ENCODE data around the gene URB1.
"Not testable (repeated sequence)": the region's sequence is repeated elsewhere in the genome, so short reads cannot be mapped to it uniquely, and the experiment has no call there.

Gene URB1

GRCh38 chr21:32370998-32371766 is 21.6 kb downstream of the URB1 start:
- no peak for ATAC-seq

DNA sequence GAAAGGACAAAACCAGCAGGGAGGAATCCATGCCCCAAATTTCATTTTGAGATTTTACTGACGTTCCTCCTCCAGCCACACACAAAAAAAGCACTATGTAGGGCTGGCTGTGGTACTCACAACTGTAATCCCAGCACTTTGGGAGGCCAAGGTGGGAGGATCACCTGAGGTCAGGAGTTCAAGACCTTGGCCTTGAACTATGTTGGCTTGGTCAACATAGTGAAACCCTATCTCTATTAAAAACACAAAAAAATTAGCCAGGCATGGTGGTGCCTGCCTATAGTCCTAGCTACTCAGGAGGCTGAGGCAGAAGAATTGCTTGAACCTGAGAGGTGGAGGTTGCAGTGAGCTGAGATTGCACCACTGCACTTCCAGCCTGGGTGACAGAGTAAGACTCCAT is 23.9 kb downstream of the URB1 start:
- not testable (repeated sequence) for ATAC-seq

DNA sequence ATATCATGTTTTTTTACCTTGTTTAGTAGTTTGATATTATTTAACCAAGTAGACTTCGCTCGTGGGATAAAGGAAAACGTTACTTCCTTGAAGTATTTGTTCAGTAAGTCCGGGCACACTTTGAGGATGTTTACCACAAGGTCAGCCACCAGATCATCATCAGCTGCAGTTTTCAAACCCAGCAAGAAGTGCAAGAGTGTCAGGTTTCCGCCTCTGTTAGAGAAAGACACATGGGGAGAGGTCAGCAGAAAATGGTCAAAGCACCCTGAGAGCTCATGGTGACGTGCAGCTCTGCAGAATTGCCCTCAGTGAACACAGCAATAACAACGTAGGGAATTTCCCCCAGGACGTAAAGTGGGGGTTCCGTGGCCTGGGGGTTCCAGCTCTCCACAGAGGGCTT is 24.4 kb downstream of the URB1 start:
- no peak for ATAC-seq

DNA sequence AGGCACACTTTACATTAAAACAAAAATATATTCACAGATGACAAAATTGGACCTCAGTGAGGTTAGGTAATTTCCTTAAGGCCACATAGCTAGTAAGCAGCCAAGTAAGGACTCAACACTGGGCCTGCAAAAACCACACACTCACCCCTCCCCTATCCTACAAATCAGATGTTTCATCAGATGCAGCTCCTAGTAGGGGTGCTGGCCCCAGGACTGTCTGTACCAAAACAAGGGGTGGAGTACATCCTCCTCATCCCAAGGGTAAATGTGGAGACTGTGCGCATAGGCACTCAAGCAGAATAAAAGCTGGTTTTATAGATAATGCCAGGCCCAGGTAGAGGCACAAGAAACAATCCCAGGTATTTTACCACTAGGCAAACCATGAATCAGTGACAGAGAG is 25.7 kb downstream of the URB1 start:
- ATAC-seq, result no peak

- ATAC-seq, result no peak
Measured at GRCh38 chr21:32366191-32366590, 26.6 kb downstream of the URB1 start.

GRCh38 chr21:32364796-32365195 is 28.0 kb downstream of the URB1 start:
- no peak for ATAC-seq

DNA sequence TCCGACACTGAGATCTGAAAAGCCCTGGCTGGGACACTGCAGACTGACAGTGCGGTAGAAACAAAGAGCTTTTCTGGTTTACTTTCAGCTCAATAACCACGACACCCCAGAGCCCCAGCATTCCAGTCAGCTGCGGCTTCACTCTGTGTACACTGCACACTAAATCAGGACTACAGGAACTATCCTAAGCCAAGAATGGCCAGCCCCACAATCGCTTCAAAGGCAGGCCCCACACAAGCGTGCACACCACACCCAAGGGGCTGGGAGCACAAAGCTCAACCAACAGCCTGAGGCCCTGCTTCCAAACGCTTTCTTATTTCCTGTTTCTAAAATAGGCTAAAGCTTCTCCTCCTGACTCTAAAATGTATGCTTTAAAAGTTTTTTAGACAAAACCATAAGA is 28.4 kb downstream of the URB1 start:
- no peak for ATAC-seq

DNA sequence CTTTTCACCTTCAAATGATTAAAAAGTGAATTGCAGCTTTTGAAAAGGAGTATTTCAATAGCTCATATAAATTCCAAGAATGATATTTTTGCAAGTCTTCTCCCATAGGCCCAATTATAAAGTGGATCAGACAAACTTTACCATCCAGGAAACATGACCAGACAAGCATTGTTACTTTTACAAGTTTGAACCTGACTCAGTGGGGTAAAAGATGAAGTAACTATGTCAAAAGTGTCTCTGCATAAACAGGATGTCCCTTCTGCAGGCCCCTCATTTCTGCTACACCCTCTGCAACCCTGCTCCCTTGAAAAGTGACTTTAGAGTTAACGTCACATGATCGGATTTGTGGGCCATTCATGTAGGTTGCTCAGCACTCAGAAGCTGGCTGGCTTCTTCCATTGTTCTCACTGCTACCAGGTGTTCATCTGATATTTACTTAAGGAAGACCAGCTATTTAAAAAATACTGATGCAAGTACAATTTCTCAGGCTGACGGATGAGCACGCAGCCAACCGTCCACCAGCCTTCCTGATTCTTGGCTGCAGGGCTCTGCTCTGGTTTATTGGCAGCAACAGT is 32.3 kb downstream of the URB1 start:
- no peak for ATAC-seq

GRCh38 chr21:32359719-32360260 is 33.0 kb downstream of the URB1 start:
- no peak for ATAC-seq

- no peak for ATAC-seq
Measured at GRCh38 chr21:32356874-32357395, 35.9 kb downstream of the URB1 start.

DNA sequence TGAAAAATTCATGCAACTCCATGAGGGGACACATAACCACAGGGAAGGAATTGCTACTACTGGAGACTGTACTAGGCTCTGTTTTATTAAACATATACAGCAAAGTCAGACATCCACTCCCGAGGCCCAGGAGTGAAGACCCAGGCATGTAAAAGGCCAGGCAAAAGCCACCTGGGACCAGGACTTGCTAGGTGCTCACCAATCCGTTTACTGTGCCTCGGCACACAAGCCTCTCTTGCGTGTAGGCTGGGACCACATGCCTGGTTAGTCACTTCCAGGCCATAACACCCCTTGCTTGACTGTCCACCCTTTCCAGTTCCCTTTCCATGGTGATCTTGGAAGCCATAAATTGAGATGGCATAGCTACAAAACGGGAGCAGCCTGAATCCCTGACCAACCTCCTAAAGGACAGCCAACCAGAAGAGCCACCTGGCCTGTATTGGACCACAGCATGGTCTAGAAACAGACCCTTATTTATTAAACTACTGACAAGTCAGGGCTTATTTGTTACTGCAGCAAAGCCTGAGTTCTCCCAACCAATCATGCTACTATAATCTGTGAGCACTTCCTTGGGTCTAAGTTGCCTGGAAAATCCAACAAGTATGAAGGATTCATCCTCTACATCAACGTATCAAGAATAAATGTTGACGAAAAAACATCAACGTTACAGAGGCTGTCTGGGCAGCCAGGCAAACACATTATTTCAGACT is 39.7 kb downstream of the URB1 start:
- ATAC-seq, result no peak

- no peak for ATAC-seq
Measured at GRCh38 chr21:32352526-32352925, 40.3 kb downstream of the URB1 start.

DNA sequence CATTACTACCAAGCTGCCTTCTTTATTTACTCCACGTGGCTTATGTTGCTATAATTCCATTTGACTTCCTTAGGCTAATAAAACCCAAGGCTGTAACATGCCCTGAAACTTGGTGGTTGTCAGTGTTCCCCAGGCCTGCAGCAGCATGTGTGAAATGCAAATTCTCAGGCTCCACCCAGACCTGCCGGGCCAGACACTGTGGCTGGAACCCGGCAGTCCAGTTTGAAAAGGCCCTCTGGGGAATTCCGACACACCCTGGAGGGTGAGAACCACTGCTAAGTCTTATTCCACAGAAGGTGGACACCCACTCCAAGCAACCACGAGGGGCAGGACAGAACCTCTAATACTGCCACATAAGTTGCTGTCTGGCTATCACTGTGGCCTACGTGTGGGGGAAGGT is 41.4 kb downstream of the URB1 start:
- no peak for ATAC-seq

- ATAC-seq, result no peak
Measured at GRCh38 chr21:32350981-32351380, 41.8 kb downstream of the URB1 start.

DNA sequence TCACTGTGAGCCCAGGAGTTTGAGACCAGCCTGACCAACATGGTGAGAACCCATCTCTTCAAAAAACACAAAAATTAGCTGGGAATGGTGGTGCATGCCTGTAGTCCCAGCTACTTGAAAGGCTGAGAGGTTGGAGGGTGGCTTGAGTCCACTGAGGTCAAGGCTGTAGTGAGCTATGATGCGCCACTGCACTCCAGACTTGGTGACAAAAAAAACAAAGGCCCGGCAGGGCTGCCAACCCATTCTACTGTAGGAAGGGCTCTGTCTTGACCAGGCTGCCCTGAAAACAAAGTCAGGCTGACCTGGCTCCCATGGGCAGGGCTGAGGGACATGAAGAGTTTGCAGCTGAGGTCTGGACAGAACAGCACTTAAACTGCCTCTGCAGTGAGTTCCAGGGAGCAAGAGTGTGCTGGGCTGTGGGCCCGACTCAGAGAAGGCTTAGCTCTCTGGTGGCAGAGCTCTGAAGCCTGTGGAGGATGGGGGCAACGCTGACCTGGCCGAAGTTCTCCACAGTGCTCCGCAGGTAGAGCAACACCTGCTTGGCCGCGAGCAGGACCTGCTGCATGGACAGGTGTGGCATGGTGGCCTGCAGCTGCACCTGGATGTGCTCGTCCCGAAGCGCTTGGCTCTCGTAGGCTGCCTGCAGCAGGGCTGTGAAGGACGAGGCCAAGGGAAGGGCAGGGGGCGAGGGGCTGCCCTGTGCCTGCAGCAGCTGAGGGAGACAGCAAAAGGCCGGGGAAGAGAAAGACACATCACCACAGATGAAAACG is 42.4 kb downstream of the URB1 start:
- ATAC-seq, result no peak

GRCh38 chr21:32349333-32349944 is 43.4 kb downstream of the URB1 start:
- ATAC-seq, result no peak

DNA sequence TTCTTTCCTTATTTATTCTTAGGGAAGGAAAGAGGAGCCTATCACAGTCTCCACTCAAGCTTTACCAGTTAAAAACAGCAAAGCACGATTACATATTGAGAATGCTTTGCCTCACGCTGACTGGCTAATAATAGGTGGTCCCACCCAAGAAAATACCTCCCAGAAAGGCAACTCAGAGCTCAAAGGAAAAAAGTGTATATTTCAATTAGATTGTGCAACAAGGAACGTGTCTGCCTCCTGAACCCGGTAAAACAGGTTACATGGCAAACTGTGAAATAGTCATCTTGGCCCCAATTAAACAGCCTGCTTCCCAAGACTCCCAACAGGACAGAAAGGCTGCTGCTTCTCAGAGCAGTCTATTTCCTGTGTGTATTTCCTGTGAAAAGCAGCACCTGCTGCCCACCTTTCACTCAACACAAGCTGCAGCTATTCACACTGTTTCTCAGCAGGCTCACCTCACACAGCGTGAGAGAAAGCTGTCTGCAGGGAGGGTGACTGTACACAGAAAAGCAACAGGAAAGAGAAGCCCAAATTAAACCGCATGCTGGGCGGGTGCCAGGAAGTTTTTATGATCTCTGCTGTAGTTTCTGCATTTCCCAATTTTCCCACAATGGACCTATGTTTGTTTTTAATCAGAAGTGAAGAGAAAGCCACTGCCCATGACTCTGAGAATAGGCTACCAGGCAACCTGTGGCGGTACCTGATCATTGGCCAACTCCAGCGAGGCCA is 44.0 kb downstream of the URB1 start:
- no peak for ATAC-seq

GRCh38 chr21:32347977-32348376 is 44.8 kb downstream of the URB1 start:
- ATAC-seq, result no peak

DNA sequence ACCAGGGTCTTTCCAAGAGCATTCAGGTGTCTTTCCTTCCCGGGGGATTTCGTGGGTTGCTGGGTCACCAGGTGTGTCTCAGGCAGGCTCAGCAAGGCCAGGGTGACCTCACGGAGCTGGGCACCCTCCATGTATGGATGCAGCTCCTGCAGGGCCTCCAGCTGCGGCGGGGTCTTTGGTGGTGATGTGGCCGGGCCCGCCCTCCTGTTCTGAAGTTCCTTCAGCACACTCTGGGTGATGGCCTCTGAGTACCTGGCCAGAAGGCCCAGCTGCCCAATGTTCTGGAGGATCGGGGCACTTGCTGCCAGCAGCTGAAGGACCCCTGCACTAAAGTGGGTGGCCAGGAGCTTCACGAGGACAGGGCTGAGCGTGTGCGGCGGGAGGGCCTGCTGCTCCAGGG is 45.5 kb downstream of the URB1 start:
- no peak for ATAC-seq

DNA sequence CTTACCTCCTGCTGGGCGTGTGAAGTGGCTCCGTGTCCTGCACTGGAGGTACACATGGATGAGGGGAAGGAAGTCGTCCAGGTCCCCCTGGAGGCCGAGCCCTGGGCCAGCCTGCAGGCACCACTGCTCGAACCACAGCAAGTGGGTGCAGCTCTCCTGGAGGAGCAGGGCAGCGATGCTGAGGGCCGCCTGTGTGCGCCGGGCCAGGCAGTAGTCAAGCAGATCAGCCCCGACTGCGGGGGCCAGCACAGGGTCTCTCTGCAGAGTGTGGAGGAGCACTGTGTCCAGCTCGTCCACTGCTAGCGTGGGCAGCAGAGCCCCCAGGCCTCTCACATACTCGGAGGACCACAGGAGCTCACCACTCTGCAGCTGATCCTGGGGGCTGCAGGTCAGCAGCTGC is 45.9 kb downstream of the URB1 start:
- no peak for ATAC-seq

All from activated CD4-positive, CD25-positive, alpha-beta regulatory T cell treated with anti-CD3 and anti-CD28 coated beads, Interleukin-2, amount 50 U/mL, for 24 hours (primary cell).